Natural killer cell treated with Interleukin-12 subunit alpha and Interleukin-12 subunit beta and Interleukin-15 and Interleukin-18, amount 100 ng/mL, for 72 hours (primary cell): ENCODE measurements around the gene ANKRD31. TPM values are rescaled to one million over a fixed set of nuclear protein-coding genes. Genes with fewer than 3 reads are reported as not detected.
"Not testable (repeated sequence)": the region's sequence is repeated elsewhere in the genome, so short reads cannot be mapped to it uniquely, and the experiment has no call there.

ENCODE experiments used
- ATAC-seq, 2 donors: fragments of 150-1000 bp; cut with Tn5 transposase in 1 of 2; sonication (Bioruptor Pico), chemical (Tn5 transposase) in 1 of 2; 2 replicates each; pipeline ENCODE4 v1.10.0; 2021
- DNase-seq: peaks from one replicate; pipeline ENCODE4 v3.0.0; 2022; ENCODE audit warnings: low spot score
- H3K27ac Mint-ChIP-seq, 2 donors: 1 replicate in 1 of 2; 2 replicates in 1 of 2; pipeline ENCODE4 v1.8.0; 2022; ENCODE audit warnings: mixed read lengths in 2 of 2, mild to moderate bottlenecking in 1 of 2, moderate library complexity in 1 of 2
- H3K27me3 Mint-ChIP-seq, 2 donors: 1 replicate in 1 of 2; 2 replicates in 1 of 2; pipeline ENCODE4 v1.8.0; 2022; ENCODE audit warnings: mixed read lengths in 2 of 2
- H3K36me3 Mint-ChIP-seq: one replicate; pipeline ENCODE4 v1.8.0; 2022; ENCODE audit warnings: mixed read lengths
- H3K4me1 Mint-ChIP-seq, 2 donors: 1 replicate in 1 of 2; 2 replicates in 1 of 2; pipeline ENCODE4 v1.8.0; 2022; ENCODE audit warnings: low read depth in 2 of 2, mixed read lengths in 2 of 2, mild to moderate bottlenecking in 1 of 2
- H3K4me3 Mint-ChIP-seq: one replicate; pipeline ENCODE4 v1.8.0; 2022; ENCODE audit warnings: mixed read lengths
- H3K9me3 Mint-ChIP-seq: 2 replicates; pipeline ENCODE4 v1.8.0; 2022; ENCODE audit warnings: mixed read lengths
- total RNA-seq, 2 donors: library from RNA; stranded (reverse); gene quantifications; one replicate each; pipeline ENCODE4 v1.2.3, GENCODE V29; 2022

The ANKRD31 gene
- total RNA-seq, 2 donors from 2014 or later, result 0.22 TPM; not detected in 1

DNA sequence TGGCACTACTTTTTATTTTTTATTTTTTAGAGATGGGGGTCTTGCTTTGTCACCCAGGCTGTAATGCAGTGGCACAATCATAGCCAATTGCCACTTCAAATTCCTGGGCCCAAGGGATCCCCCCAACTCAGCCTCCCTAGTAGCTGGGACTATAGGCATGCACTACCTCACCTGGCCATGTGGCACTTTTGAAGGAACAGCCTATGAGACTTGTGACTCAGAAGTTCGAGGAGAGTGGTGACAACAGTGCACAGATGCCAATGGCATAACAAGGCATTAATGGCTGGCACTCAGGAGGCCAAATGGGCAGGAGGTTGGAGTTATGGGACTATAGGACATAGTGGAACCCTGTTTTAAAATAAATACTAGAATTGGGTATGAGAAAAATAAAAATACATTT, 33.7 kb downstream of the ANKRD31 start:
- no peaks in the 10 kb centered on the region for H3K36me3 Mint-ChIP-seq
- no peaks in the 10 kb centered on the region for H3K9me3 Mint-ChIP-seq
- no peaks in the 10 kb centered on the region for H3K4me1 Mint-ChIP-seq
- ATAC-seq (no peak), DNase-seq (no peak)
- no peak overlapping the region for H3K27ac Mint-ChIP-seq
- no peak overlapping the region for H3K4me3 Mint-ChIP-seq
- no peaks in the 10 kb centered on the region for H3K27me3 Mint-ChIP-seq

DNA sequence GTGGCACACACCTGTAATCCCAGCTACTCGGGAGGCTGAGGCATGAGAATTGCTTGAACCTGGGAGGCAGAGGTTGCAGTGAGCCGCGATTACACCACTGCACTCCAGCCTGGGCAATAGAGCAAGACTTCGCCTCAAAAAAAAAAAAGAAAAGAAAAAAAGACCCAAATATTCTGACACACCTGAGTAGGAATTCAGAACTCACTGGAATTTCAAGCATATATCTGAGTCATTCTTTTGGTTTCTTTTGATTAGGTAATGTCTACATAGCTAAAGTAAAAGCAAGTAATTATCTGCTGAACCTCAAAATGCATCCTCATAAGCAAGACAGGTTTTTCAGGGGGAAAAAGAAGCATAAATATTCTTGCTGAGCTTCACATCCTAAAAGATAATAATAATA, 35.9 kb downstream of the ANKRD31 start:
- Mint-ChIP-seq H3K27me3 (peaks cover 0 to 2% of the 10 kb centered on the region in 2 donors), H3K36me3 (no peaks in the 10 kb centered on the region), H3K4me3 (no peak overlapping the region), H3K4me1 (no peaks in the 10 kb centered on the region), H3K27ac (no peak overlapping the region), H3K9me3 (no peaks in the 10 kb centered on the region)
- DNase-seq (no peak), ATAC-seq (no peak)

DNA sequence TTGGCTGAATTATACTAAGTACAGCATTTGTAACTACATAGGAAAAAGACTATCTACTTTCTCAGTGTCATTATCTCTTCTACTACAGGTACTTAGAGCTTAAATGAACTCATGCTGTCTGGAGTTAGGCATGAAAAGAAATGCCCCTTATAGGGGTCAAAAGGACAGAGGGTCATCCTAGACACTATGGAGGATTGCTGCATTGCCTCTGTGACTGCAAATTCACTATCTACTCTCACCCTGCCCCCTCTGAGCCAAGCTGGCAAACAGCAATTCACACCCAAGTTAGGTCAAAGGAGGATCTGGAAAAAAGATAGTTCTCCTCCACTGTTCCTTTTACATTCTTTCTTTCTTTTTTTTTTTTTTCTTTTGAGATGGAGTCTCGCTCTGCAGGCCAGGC, 36.7 kb downstream of the ANKRD31 start:
- Mint-ChIP-seq H3K36me3 (no peaks in the 10 kb centered on the region), H3K9me3 (no peaks in the 10 kb centered on the region), H3K4me3 (no peak overlapping the region), H3K27ac (no peak overlapping the region), H3K27me3 (peaks cover 0 to 8% of the 10 kb centered on the region in 2 donors), H3K4me1 (no peaks in the 10 kb centered on the region)
- DNase-seq (no peak), ATAC-seq (no peak)

DNA sequence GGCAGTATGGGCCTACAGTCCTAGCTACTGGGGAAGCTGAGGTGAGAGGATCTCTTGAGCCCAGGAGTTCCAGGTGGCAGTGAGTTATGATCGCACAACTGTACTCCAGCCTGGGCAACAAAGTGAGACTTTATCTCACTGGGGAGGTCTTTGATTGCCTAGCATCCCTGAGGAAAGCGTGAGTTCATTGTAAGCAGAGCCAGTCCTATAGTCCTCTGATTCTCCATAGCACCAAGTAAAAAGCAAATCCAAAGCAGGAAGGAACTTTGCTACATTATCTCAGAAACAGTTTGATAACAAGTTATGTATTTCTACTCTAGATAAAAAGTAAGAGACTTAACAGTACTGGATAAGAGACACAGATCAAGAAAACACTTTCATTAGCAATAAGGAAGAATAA, 37.6 kb downstream of the ANKRD31 start:
- Mint-ChIP-seq H3K27me3 (peaks cover 5 to 11% of the 10 kb centered on the region in 2 donors), H3K36me3 (no peaks in the 10 kb centered on the region)

DNA sequence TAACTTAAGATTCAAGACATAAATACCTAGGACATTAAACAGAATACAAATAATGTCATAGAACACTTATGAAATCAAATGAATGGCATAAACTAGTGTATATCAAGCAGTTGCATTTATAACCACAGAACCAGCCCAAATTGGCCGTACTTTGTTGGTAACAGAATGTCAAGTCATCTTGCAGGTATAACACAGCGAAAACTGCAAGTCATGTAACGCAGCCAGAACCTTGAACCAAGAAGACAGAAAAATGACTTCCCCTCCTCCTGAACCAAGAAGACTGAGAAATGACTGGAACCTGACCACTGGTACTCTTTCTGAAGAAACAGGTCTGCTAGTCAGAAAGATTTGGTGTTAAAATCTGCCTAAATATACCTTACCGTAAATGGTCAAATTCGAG, 38.9 kb downstream of the ANKRD31 start:
- Mint-ChIP-seq H3K27me3 (peaks cover 6 to 17% of the 10 kb centered on the region in 2 donors), H3K36me3 (no peaks in the 10 kb centered on the region), H3K27ac (no peak overlapping the region), H3K4me3 (no peak overlapping the region), H3K9me3 (no peaks in the 10 kb centered on the region), H3K4me1 (no peaks in the 10 kb centered on the region)
- no peak for DNase-seq
- no peak for ATAC-seq

More for the DNA sequence above, 37.6 kb downstream of the ANKRD31 start:
- H3K4me3 Mint-ChIP-seq, result no peak overlapping the region
- ATAC-seq (no peak), DNase-seq (no peak)
- no peaks in the 10 kb centered on the region for H3K9me3 Mint-ChIP-seq
- no peak overlapping the region for H3K27ac Mint-ChIP-seq
- no peaks in the 10 kb centered on the region for H3K4me1 Mint-ChIP-seq

DNA sequence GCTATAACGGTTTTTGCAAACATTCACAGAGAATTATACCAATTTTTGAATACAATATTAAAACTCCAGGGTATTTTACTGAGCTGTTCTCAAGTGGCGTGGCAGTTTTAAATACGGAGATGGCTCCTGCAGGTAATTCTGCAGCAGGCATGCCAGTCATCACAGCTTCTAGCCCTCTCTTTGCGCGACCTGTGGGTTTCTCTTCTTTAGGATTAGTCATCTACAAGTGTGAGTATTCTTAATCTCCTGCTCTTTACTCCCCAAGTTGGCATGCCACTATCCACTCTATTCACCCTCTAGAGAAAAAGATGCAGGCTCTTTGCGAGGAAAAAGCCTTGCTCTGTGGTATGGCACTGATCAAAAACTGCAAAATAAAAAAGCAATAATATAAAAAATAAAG, 43.9 kb downstream of the ANKRD31 start:
- Mint-ChIP-seq H3K27ac (no peak overlapping the region), H3K9me3 (no peaks in the 10 kb centered on the region), H3K4me3 (no peak overlapping the region), H3K36me3 (no peaks in the 10 kb centered on the region), H3K27me3 (peaks cover 6 to 27% of the 10 kb centered on the region in 2 donors), H3K4me1 (no peaks in the 10 kb centered on the region)
- ATAC-seq (no peak), DNase-seq (no peak)

DNA sequence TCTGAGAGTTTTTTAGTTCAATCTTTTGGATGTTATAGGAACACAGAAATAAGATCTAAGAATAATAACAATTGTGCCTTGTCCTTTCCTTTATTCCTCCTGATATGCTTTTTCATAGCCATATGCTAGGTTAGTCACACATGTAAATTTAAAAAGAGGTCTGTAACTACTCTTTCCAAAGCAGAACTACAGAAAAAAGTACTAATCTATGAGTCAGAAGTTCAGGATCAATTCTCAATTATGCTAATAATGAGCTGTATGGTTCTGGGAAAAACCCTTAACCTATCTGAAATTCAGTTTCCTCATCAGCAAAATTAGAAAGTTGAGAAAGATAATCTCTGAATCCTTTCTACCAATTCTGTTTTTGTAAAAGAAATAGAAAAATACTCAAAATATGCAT, 44.4 kb downstream of the ANKRD31 start:
- no peaks in the 10 kb centered on the region for H3K4me1 Mint-ChIP-seq
- H3K36me3 Mint-ChIP-seq, result no peaks in the 10 kb centered on the region
- H3K9me3 Mint-ChIP-seq, result no peaks in the 10 kb centered on the region
- no peak for DNase-seq
- no peak for ATAC-seq
- H3K27me3 Mint-ChIP-seq, result peaks cover 6 to 27% of the 10 kb centered on the region in 2 donors
- no peak overlapping the region for H3K4me3 Mint-ChIP-seq
- H3K27ac Mint-ChIP-seq, result no peak overlapping the region

DNA sequence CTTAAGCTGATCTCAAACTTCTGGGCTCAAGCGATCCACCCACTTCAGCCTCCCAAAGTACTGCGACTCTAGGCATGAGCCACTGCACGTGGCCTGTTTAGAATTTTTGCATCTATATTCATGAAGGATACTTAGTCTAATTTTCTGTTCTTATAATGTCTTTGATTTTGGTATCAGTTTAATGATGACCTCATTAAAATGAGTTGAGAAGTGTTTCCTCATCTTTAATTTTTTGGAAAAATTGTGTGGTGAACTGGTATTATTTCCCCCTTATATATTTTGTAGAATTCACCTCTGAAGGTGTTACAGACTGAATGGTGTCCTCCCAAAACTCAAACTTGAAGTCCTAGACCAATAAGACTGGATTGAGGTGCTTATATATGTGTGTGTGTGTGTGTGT, 46.5 kb downstream of the ANKRD31 start:
- Mint-ChIP-seq H3K4me1 (no peaks in the 10 kb centered on the region), H3K4me3 (no peak overlapping the region), H3K27me3 (peaks cover 7 to 22% of the 10 kb centered on the region in 2 donors), H3K9me3 (no peaks in the 10 kb centered on the region), H3K36me3 (no peaks in the 10 kb centered on the region), H3K27ac (no peak overlapping the region)
- ATAC-seq, result no peak
- DNase-seq, result no peak

DNA sequence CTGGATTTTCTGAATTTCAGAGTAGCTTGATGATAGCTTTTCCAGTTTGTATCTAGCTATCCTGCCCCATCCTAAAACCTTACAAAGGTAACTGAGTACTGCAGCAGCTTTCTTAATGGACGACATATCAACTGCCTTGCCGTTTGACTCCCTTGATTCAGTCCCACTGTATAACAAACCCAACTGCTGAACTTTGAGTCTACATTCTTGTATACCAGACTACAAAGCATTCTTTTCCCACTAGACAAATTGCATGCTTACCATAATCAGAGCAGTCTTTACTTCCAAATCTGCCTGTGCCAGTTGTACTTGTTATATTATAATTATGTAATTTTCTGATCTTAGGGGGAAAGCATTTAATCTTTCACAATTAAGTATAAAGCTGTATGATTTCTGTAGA, 47.3 kb downstream of the ANKRD31 start:
- peaks cover 11 to 22% of the 10 kb centered on the region in 2 donors for H3K27me3 Mint-ChIP-seq
- ATAC-seq (no peak), DNase-seq (no peak)
- H3K4me3 Mint-ChIP-seq, result no peak overlapping the region
- no peak overlapping the region for H3K27ac Mint-ChIP-seq
- no peaks in the 10 kb centered on the region for H3K4me1 Mint-ChIP-seq
- H3K9me3 Mint-ChIP-seq, result peaks cover 3% of the 10 kb centered on the region
- H3K36me3 Mint-ChIP-seq, result no peaks in the 10 kb centered on the region

DNA sequence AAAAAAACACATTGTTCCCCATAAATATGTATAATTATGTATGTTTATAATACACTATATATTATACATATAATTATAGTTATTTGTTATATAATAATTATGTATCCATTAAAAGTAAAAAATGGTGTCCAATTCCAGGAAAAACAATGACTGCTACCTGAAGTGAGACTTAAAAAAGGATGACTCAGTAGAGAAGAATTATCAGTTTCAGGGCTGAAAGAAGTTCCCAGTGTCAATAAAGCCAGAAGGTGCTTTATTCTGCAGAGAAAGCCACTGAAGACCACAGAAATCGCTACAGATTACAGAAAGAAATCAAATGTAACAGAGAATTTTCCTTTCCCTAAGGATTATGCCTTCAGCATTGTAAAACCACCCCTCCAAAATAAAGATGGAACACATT, 50.9 kb downstream of the ANKRD31 start:
- peaks cover 3% of the 10 kb centered on the region for H3K9me3 Mint-ChIP-seq
- no peak overlapping the region for H3K27ac Mint-ChIP-seq
- no peak overlapping the region for H3K4me3 Mint-ChIP-seq
- no peaks in the 10 kb centered on the region for H3K4me1 Mint-ChIP-seq
- ATAC-seq, result no peak
- H3K27me3 Mint-ChIP-seq, result peaks cover 15 to 18% of the 10 kb centered on the region in 2 donors
- H3K36me3 Mint-ChIP-seq, result no peaks in the 10 kb centered on the region
- no peak for DNase-seq

DNA sequence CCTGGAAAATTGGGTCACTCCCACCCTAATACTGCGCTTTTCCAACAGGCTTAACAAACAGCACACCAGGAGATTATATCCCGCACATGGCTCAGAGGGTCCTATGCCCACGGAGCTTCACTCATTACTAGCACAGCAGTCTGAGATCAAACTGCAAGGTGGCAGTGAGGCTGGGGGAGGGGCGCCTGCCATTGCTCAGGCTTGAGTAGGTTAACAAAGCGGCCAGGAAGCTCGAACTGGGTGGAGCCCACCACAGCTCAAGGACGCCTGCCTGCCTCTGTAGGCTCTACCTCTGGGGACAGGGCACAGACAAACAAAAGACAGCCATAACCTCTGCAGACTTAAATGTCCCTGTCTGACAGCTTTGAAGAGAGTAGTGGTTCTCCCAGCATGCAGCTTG, 60.7 kb downstream of the ANKRD31 start:
- not testable (repeated sequence) for H3K27ac Mint-ChIP-seq, ATAC-seq, H3K36me3 Mint-ChIP-seq, H3K9me3 Mint-ChIP-seq, H3K4me1 Mint-ChIP-seq, DNase-seq, H3K27me3 Mint-ChIP-seq, H3K4me3 Mint-ChIP-seq

DNA sequence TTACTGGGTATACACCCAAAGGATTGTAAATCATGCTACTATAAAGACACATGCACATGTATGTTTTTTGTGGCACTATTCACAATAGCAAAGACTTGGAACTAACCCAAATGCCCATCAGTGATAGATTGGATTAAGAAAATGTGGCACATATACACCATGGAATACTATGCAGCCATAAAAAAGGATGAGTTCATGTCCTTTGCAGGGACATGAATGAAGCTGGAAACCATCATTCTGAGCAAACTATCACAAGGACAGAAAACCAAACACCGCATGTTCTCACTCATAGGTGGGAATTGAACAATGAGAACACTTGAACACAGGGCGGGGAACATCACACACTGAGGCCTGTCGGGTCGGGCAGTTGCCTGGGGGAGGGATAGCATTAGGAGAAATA, 61.8 kb downstream of the ANKRD31 start:
- not testable (repeated sequence) for ATAC-seq, H3K27me3 Mint-ChIP-seq, H3K4me3 Mint-ChIP-seq, H3K36me3 Mint-ChIP-seq, H3K9me3 Mint-ChIP-seq, DNase-seq, H3K27ac Mint-ChIP-seq, H3K4me1 Mint-ChIP-seq

DNA sequence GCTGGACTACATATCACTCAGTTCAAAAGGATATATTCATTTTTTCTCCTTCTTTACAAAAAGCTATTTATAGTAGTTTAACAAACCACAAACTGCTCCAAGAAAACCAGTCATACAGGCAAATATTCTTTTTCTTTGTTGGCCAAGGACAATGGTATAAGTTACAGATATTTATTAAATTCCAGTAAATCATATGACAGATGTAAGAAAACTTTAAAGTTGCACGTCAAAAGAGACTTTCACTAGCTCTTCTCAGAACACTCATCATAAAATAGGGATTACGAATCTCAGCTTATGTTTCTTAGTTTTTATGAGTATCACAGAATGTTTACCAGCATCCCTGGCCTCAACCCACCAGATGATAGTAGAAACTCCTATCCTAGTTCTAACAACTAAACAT, 67.2 kb downstream of the ANKRD31 start:
- Mint-ChIP-seq H3K27me3 (peaks cover 9 to 10% of the 10 kb centered on the region in 2 donors), H3K4me3 (no peak overlapping the region)
- no peak for ATAC-seq

DNA sequence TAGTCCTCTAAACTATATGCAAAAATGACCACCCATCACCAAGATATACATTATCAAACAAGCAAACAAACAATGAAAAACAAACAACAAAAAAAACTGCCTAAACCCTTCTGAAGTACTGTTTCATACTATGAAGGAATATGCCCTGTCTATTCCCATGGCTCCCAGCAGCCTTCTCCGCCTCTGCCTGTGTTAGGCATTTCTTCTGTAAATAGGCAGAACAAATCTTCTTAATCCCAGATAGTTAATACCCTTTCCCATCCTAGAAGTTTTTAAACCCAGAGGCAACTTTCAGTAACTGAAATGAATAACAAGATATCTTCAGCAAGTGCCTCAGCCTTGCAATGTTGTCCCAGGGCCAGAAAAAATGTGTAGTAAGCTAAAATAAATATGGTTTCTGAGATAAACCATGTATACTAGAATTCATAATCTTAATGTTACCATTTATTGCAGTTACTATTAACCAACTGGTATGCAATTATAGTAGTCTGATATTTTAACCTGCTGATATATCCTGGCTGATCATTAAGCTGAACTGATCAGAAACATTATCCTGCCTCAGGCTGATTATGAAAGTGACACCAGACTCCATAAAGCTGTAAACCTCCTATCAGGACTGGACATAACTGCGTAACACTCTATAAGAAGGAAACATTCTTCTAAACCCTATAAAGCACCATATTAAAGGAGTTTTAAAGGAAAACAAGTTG, 68.5 kb downstream of the ANKRD31 start:
- DNase-seq (no peak), ATAC-seq (no peak)
- Mint-ChIP-seq H3K27me3 (peaks cover 9 to 10% of the 10 kb centered on the region in 2 donors), H3K36me3 (no peaks in the 10 kb centered on the region), H3K9me3 (no peaks in the 10 kb centered on the region), H3K4me1 (no peaks in the 10 kb centered on the region), H3K4me3 (no peak overlapping the region), H3K27ac (no peak overlapping the region)

More for the DNA sequence above, 67.2 kb downstream of the ANKRD31 start:
- Mint-ChIP-seq H3K4me1 (no peaks in the 10 kb centered on the region), H3K27ac (no peak overlapping the region), H3K36me3 (no peaks in the 10 kb centered on the region), H3K9me3 (no peaks in the 10 kb centered on the region)
- DNase-seq, result no peak

DNA sequence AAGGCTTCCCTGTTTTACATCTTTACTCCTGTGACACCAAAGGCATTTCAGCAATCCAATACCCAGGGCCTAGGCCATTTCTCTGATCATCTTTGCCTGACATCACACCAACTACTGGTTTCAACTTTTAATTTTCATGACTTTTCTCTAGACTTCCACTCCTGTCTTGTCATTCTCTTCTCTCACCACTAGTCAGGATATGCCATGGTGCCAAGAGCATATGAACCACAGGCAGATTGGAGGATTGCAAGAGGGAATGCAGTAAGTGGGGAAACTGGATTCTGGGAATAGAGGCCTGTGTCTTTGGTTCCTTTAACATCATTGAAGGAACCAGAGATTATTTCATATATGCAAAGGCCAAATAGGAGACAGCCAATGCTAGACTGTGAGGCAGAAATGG, 69.3 kb downstream of the ANKRD31 start:
- peaks cover under 1% of the 10 kb centered on the region for H3K9me3 Mint-ChIP-seq
- ATAC-seq (no peak), DNase-seq (no peak)
- no peak overlapping the region for H3K27ac Mint-ChIP-seq
- H3K4me3 Mint-ChIP-seq, result no peak overlapping the region
- peaks cover 9 to 10% of the 10 kb centered on the region in 2 donors for H3K27me3 Mint-ChIP-seq
- no peaks in the 10 kb centered on the region for H3K36me3 Mint-ChIP-seq
- no peaks in the 10 kb centered on the region for H3K4me1 Mint-ChIP-seq
